HCEC 1CT (cell line): ENCODE measurements around the gene CCDC89.

Experiments used
- DNase-seq: peaks from one replicate; pipeline ENCODE4 v3.0.0-alpha.2; 2017

CCDC89 gene

GRCh38 chr11:85651118-85651517 is 34.9 kb downstream of the CCDC89 start:
- no peak for DNase-seq

GRCh38 chr11:85647604-85648299 is 38.2 kb downstream of the CCDC89 start, which contains the start of gene TMEM126A:
TSS of gene TMEM126A (plus strand) at chr11:85647967. CDS start at chr11:85650256, 2,289 bp downstream.
- peak; percentile 82 for DNase-seq

DNA sequence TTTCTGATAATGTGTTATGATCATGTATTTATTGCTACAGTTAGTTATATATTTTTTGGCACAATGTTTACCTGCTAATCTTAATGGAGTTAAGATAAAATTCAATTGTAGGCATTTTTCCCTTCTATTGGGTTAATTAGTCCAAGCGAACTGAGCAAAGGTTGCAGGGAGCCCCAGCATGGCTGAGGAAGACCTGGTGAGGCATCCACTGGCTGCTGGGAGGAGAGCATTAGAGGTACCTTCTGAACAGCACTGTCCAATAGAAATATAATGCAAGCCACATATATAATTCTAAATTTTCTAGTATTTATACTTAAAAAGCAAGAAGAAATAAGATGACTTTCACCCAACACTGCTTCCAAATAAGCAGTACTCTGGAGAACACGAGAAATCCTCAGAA is 38.9 kb downstream of the CCDC89 start:
- no peak for DNase-seq

DNA sequence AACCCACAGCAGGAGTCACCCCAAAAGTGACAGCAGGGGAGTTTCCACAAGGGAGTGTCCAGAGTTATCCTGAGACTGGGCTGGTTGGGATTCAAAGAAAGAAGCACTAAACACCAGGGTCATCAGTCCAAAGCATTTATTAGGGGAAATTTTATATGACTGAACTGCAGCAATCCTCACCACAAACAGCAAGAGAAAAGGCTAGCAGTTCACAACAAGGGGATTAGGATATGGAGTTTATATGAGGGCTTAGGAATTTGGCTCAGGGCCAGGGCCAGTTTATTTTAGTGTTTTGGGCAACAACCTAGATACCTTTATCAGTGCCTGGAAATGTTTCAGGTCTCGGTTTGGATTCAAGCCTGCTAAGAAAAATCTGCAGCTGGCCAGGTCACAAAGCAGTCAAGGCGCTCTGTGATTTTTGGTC is 42.8 kb downstream of the CCDC89 start:
- no peak for DNase-seq

DNA sequence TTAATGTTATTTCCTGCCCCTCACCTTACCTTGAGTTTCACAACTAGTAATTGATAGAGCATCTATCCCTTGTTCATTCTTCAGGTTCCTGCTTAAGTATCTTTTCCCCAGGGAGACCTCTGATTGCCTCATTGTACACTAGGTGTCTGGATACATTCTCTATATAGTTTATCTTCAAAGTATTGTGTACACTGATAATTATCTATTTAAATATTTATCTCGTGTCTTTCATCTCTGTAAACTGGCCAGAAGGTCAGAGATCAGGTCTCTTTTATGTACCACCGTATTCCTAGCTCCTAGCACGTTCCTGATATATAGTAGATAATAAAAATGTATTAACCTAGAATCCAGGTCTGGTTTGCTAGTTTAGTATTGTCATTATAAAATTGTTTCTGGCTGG is 51.2 kb downstream of the CCDC89 start:
- DNase-seq = no peak
